ENCODE results near the gene XPR1. TPM values are rescaled to one million over a fixed set of nuclear protein-coding genes. Genes with fewer than 3 reads are reported as not detected.

Gene XPR1
- total RNA-seq, 1 experiment from 2014 or later = 30.7 TPM

GRCh38 chr1:180734366-180734765, 102.5 kb downstream of the XPR1 start:
- ChIA-PET CTCF (no interaction called here), POLR2A (ENCODE audit: low non-redundant PET) (no interaction called here)
- BruUV-seq (replicated peaks) = no TSS peak
- Histone ChIP-seq H3K27ac (ENCODE audit: low read depth, low read length, poor library complexity, severe bottlenecking) (no peak overlapping the region), H3K4me1 (ENCODE audit: insufficient read depth, low read length, poor library complexity, severe bottlenecking) (no peaks in the 10 kb centered on the region), H3K4me3 (ENCODE audit: low read depth, low read length, poor library complexity, severe bottlenecking) (no peak overlapping the region), H3K27me3 (replicated peaks; ENCODE audit: insufficient read depth, low read depth, low read length, poor library complexity) (no peaks in the 10 kb centered on the region), H3K9me3 (ENCODE audit: low read depth, low read length, poor library complexity, severe bottlenecking) (peaks cover 38% of the 10 kb centered on the region), H3K36me3 (ENCODE audit: insufficient read depth, low read length, poor library complexity, severe bottlenecking) (no peaks in the 10 kb centered on the region)
- intact Hi-C loops (cut with micrococcal nuclease; ENCODE audit: unreplicated experiment) = no loop called here
- no peak for DNase-seq (ENCODE audit: low spot score)
- TF ChIP-seq, protein P1, sequence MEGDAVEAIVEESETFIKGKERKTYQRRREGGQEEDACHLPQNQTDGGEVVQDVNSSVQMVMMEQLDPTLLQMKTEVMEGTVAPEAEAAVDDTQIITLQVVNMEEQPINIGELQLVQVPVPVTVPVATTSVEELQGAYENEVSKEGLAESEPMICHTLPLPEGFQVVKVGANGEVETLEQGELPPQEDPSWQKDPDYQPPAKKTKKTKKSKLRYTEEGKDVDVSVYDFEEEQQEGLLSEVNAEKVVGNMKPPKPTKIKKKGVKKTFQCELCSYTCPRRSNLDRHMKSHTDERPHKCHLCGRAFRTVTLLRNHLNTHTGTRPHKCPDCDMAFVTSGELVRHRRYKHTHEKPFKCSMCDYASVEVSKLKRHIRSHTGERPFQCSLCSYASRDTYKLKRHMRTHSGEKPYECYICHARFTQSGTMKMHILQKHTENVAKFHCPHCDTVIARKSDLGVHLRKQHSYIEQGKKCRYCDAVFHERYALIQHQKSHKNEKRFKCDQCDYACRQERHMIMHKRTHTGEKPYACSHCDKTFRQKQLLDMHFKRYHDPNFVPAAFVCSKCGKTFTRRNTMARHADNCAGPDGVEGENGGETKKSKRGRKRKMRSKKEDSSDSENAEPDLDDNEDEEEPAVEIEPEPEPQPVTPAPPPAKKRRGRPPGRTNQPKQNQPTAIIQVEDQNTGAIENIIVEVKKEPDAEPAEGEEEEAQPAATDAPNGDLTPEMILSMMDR (conservative IDR thresholded peaks at IDR 0.05; ENCODE audit: low read depth, low read length) = no peak
- no peak for TF ChIP-seq EZH2 (IDR thresholded peaks at IDR 0.05; ENCODE audit: borderline replicate concordance, low read depth, low read length, poor library complexity, severe bottlenecking)

- DNase-seq (ENCODE audit: low spot score) = no peak
- TF ChIP-seq EZH2 (IDR thresholded peaks at IDR 0.05; ENCODE audit: borderline replicate concordance, low read depth, low read length, poor library complexity, severe bottlenecking) = no peak
- TF ChIP-seq, protein P1 (conservative IDR thresholded peaks at IDR 0.05; ENCODE audit: low read depth, low read length) = no peak
- Histone ChIP-seq H3K27ac (ENCODE audit: low read depth, low read length, poor library complexity, severe bottlenecking) (no peak overlapping the region), H3K4me1 (ENCODE audit: insufficient read depth, low read length, poor library complexity, severe bottlenecking) (no peaks in the 10 kb centered on the region), H3K27me3 (replicated peaks; ENCODE audit: insufficient read depth, low read depth, low read length, poor library complexity) (no peaks in the 10 kb centered on the region), H3K36me3 (ENCODE audit: insufficient read depth, low read length, poor library complexity, severe bottlenecking) (no peaks in the 10 kb centered on the region), H3K9me3 (ENCODE audit: low read depth, low read length, poor library complexity, severe bottlenecking) (peaks cover 2% of the 10 kb centered on the region), H3K4me3 (ENCODE audit: low read depth, low read length, poor library complexity, severe bottlenecking) (no peak overlapping the region)
- CTCF ChIA-PET = no interaction called here
- intact Hi-C loops (cut with micrococcal nuclease; ENCODE audit: unreplicated experiment) = no loop called here
- POLR2A ChIA-PET (ENCODE audit: low non-redundant PET) = no interaction called here
- BruUV-seq (replicated peaks) = no TSS peak
These were observed 110.8 kb downstream of the XPR1 start for GRCh38 chr1:180742663-180743062.

DNA sequence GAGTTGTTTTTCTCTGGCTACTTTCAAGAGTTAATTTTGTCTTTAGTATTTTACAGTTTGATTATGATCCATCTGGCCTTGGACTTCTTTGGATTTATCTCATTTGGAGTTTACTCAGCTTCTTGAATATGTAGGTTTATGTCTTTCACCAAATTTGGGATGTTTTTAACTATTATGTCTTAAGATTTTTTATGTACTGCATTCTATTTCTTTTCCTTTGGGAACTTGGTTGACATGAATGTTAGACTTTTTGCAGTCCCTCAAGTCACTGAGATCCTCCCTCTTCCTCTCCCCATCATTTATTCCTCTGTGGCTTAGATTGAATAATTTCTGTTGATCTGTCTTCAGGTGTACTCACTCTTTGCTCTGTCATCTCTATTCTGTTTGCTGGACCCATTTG, 112.0 kb downstream of the XPR1 start:
- TF ChIP-seq, protein P1 (conservative IDR thresholded peaks at IDR 0.05; ENCODE audit: low read depth, low read length) = no peak
- no peak for TF ChIP-seq EZH2 (IDR thresholded peaks at IDR 0.05; ENCODE audit: borderline replicate concordance, low read depth, low read length, poor library complexity, severe bottlenecking)
- POLR2A ChIA-PET (ENCODE audit: low non-redundant PET) = no interaction called here
- H3K27me3 ChIP-seq (replicated peaks; ENCODE audit: insufficient read depth, low read depth, low read length, poor library complexity) = no peaks in the 10 kb centered on the region
- no peak overlapping the region for H3K27ac ChIP-seq (ENCODE audit: low read depth, low read length, poor library complexity, severe bottlenecking)
- no TSS peak for BruUV-seq (replicated peaks)
- H3K36me3 ChIP-seq (ENCODE audit: insufficient read depth, low read length, poor library complexity, severe bottlenecking) = no peaks in the 10 kb centered on the region
- no peak overlapping the region for H3K4me3 ChIP-seq (ENCODE audit: low read depth, low read length, poor library complexity, severe bottlenecking)
- intact Hi-C loops (cut with micrococcal nuclease; ENCODE audit: unreplicated experiment) = no loop called here
- DNase-seq (ENCODE audit: low spot score) = no peak
- CTCF ChIA-PET = no interaction called here
- H3K4me1 ChIP-seq (ENCODE audit: insufficient read depth, low read length, poor library complexity, severe bottlenecking) = no peaks in the 10 kb centered on the region
- H3K9me3 ChIP-seq (ENCODE audit: low read depth, low read length, poor library complexity, severe bottlenecking) = peaks cover 2% of the 10 kb centered on the region
